GM23338 (cell line): ENCODE results near the gene ORAI1. TPM values are rescaled to one million over a fixed set of nuclear protein-coding genes. Genes with fewer than 3 reads are reported as not detected.
A peak's percentile ranks its signal among the peaks of the same experiment; 100 is the strongest.

Experiments
- ATAC-seq: fragments of 200-7000 bp; cut with Tn5 transposase; 3 replicates; pipeline ENCODE4 v1.9.1; 2020
- DNase-seq: peaks from one replicate; pipeline ENCODE4 v3.0.0-alpha.2; 2015; ENCODE audit warnings: low spot score
- H2AFZ ChIP-seq: fragments of 200-600 bp; sonication (generic); 2 replicates; pipeline ENCODE4 v1.8.0; 2016; ENCODE audit warnings: antibody characterized with exemption, mild to moderate bottlenecking, moderate library complexity
- H3F3A ChIP-seq: fragments of 200-600 bp; sonication (generic); replicated peaks from 2 replicates; pipeline ENCODE4 v1.8.0; 2017; ENCODE audit warnings: antibody characterized with exemption, mixed run types, low read depth
- H3K27ac ChIP-seq: fragments of 200-600 bp; sonication (generic); 2 replicates; pipeline ENCODE4 v1.6.1; 2016; ENCODE audit warnings: low read depth
- H3K27me3 ChIP-seq: fragments of 200-600 bp; sonication (generic); 2 replicates; pipeline ENCODE4 v1.8.0; 2016; ENCODE audit warnings: mild to moderate bottlenecking, mixed run types, moderate library complexity; ENCODE audit not compliant: insufficient read depth
- H3K36me3 ChIP-seq: fragments of 200-600 bp; sonication (generic); 2 replicates; pipeline ENCODE4 v1.8.0; 2016; ENCODE audit warnings: mild to moderate bottlenecking; ENCODE audit not compliant: insufficient read depth
- H3K4me1 ChIP-seq: fragments of 200-600 bp; sonication (generic); 2 replicates; pipeline ENCODE4 v1.8.0; 2016; ENCODE audit warnings: mild to moderate bottlenecking, moderate library complexity; ENCODE audit not compliant: insufficient read depth
- H3K4me2 ChIP-seq: fragments of 200-600 bp; sonication (generic); 2 replicates; pipeline ENCODE4 v1.7.1; 2017; ENCODE audit warnings: mixed run types
- H3K4me3 ChIP-seq: fragments of 200-600 bp; sonication (generic); 2 replicates; pipeline ENCODE4 v1.6.1; 2016; ENCODE audit warnings: mixed run types
- H3K79me2 ChIP-seq: fragments of 200-600 bp; sonication (generic); replicated peaks from 2 replicates; pipeline ENCODE4 v1.8.0; 2017; ENCODE audit warnings: mild to moderate bottlenecking; ENCODE audit not compliant: insufficient read depth
- H3K9me2 ChIP-seq: fragments of 200-600 bp; sonication (generic); 2 replicates; pipeline ENCODE4 v1.8.0; 2017; ENCODE audit not compliant: insufficient read depth
- H4K20me1 ChIP-seq: fragments of 200-600 bp; sonication (generic); replicated peaks from 2 replicates; pipeline ENCODE4 v1.8.0; 2017; ENCODE audit warnings: mild to moderate bottlenecking; ENCODE audit not compliant: insufficient read depth
- H3K27ac Mint-ChIP-seq: 2 replicates; pipeline ENCODE4 v1.8.0; 2020; ENCODE audit warnings: inconsistent platforms, mild to moderate bottlenecking, moderate library complexity, mixed read lengths
- H3K27me3 Mint-ChIP-seq: 3 replicates; pipeline ENCODE4 v1.8.0; 2022; ENCODE audit warnings: low read depth, mild to moderate bottlenecking, moderate library complexity, mixed read lengths, inconsistent platforms; ENCODE audit not compliant: insufficient read depth, poor library complexity
- H3K36me3 Mint-ChIP-seq: 3 replicates; pipeline ENCODE4 v1.8.0; 2021; ENCODE audit warnings: low read depth, mild to moderate bottlenecking, inconsistent platforms, moderate library complexity, mixed read lengths
- H3K4me1 Mint-ChIP-seq: 3 replicates; pipeline ENCODE4 v1.8.0; 2020; ENCODE audit warnings: mild to moderate bottlenecking, inconsistent platforms, mixed read lengths
- H3K4me3 Mint-ChIP-seq: 3 replicates; pipeline ENCODE4 v1.8.0; 2021; ENCODE audit warnings: moderate library complexity, mild to moderate bottlenecking, inconsistent platforms, mixed read lengths
- H3K9me3 Mint-ChIP-seq: 3 replicates; pipeline ENCODE4 v1.8.0; 2020; ENCODE audit warnings: moderate library complexity, mild to moderate bottlenecking, inconsistent platforms, mixed read lengths
- EZH2 ChIP-seq: fragments of 200-600 bp; sonication (generic); IDR thresholded peaks from one replicate; pipeline ENCODE4 v1.8.0; 2017; ENCODE audit warnings: antibody characterized with exemption, mild to moderate bottlenecking, low read depth; ENCODE audit not compliant: unreplicated experiment
- JUNB ChIP-seq: IDR thresholded peaks from one replicate; pipeline ENCODE4 v1.6.1; 2016; ENCODE audit warnings: antibody characterized with exemption; ENCODE audit not compliant: unreplicated experiment
- NANOG ChIP-seq: IDR thresholded peaks from 2 replicates; pipeline ENCODE4 v1.6.1; 2016; ENCODE audit warnings: antibody characterized with exemption, borderline replicate concordance
- POLR2AphosphoS5 ChIP-seq: IDR thresholded peaks from 2 replicates; pipeline ENCODE4 v1.6.1; 2016; ENCODE audit warnings: antibody characterized with exemption, low read depth
- STAT1 ChIP-seq: IDR thresholded peaks from one replicate; pipeline ENCODE4 v1.6.1; 2016; ENCODE audit warnings: antibody characterized with exemption; ENCODE audit not compliant: unreplicated experiment
- ZNF331 ChIP-seq: fragments of 250-450 bp; sonication (Bioruptor Pico); IDR thresholded peaks from 2 replicates; pipeline ENCODE4 v1.5.0; 2020; ENCODE audit warnings: low read depth, mild to moderate bottlenecking, moderate library complexity
- polyA plus RNA-seq: library from polyadenylated mRNA; unstranded; fragments of >200 nt; fragmentation: Nextera tagmentation; extraction: Ambion mirVana; gene quantifications from 2 replicates; pipeline ENCODE4 v1.2.1, GENCODE V29; 2016
- total RNA-seq: library from RNA; depleted of rRNA; stranded (reverse); fragments of >200 nt; shearing (Covaris generic); gene quantifications from 2 replicates; pipeline ENCODE4 v1.2.3, GENCODE V29; 2014
- TF ChIP-seq, protein P1 (sequence below): fragments of 250-450 bp; sonication (Bioruptor Pico); IDR thresholded peaks from 2 replicates; pipeline ENCODE4 v1.5.0; 2020; ENCODE audit warnings: mild to moderate bottlenecking, moderate library complexity
- TF ChIP-seq, protein P2 (sequence below), 2 experiments: fragments of 200-600 bp in 1 of 2; sonication (generic) in 1 of 2; conservative IDR thresholded peaks; 2 replicates each; pipeline versions ENCODE4 v1.5.1 to v1.6.1; 2016 to 2017; ENCODE audit warnings: antibody characterized with exemption in 2 of 2, low read depth in 2 of 2, mild to moderate bottlenecking in 2 of 2, moderate library complexity in 1 of 2

Gene ORAI1
- total and polyA plus RNA-seq, 2 experiments from 2014 or later, result 23.7 to 32.0 TPM

DNA sequence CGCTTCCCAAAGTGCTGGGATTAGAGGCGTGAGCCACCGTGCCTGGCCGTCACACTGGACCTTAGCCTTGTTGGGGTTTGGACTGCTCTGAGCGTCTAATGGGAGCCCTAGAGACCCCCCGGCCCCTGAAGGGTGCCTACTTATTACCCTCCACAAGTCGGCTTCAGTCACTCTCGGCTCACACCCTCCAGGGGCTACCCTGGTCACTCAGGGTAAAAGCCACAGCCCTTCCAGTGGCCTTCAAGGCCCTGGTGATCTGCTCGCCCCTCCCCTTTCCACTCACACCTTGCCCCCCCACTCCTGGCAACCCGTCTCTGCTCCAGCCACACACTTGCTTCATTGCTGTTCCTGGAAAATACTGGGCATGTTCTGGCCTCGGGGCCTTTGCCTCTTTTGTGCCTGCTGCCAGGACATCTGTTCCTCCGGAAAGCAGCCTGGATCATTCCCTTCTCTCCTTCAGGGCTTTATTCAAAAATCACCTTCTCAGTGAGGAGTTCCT is 46.7 kb downstream of the ORAI1 start (continued):
- TF ChIP-seq, protein P1, sequence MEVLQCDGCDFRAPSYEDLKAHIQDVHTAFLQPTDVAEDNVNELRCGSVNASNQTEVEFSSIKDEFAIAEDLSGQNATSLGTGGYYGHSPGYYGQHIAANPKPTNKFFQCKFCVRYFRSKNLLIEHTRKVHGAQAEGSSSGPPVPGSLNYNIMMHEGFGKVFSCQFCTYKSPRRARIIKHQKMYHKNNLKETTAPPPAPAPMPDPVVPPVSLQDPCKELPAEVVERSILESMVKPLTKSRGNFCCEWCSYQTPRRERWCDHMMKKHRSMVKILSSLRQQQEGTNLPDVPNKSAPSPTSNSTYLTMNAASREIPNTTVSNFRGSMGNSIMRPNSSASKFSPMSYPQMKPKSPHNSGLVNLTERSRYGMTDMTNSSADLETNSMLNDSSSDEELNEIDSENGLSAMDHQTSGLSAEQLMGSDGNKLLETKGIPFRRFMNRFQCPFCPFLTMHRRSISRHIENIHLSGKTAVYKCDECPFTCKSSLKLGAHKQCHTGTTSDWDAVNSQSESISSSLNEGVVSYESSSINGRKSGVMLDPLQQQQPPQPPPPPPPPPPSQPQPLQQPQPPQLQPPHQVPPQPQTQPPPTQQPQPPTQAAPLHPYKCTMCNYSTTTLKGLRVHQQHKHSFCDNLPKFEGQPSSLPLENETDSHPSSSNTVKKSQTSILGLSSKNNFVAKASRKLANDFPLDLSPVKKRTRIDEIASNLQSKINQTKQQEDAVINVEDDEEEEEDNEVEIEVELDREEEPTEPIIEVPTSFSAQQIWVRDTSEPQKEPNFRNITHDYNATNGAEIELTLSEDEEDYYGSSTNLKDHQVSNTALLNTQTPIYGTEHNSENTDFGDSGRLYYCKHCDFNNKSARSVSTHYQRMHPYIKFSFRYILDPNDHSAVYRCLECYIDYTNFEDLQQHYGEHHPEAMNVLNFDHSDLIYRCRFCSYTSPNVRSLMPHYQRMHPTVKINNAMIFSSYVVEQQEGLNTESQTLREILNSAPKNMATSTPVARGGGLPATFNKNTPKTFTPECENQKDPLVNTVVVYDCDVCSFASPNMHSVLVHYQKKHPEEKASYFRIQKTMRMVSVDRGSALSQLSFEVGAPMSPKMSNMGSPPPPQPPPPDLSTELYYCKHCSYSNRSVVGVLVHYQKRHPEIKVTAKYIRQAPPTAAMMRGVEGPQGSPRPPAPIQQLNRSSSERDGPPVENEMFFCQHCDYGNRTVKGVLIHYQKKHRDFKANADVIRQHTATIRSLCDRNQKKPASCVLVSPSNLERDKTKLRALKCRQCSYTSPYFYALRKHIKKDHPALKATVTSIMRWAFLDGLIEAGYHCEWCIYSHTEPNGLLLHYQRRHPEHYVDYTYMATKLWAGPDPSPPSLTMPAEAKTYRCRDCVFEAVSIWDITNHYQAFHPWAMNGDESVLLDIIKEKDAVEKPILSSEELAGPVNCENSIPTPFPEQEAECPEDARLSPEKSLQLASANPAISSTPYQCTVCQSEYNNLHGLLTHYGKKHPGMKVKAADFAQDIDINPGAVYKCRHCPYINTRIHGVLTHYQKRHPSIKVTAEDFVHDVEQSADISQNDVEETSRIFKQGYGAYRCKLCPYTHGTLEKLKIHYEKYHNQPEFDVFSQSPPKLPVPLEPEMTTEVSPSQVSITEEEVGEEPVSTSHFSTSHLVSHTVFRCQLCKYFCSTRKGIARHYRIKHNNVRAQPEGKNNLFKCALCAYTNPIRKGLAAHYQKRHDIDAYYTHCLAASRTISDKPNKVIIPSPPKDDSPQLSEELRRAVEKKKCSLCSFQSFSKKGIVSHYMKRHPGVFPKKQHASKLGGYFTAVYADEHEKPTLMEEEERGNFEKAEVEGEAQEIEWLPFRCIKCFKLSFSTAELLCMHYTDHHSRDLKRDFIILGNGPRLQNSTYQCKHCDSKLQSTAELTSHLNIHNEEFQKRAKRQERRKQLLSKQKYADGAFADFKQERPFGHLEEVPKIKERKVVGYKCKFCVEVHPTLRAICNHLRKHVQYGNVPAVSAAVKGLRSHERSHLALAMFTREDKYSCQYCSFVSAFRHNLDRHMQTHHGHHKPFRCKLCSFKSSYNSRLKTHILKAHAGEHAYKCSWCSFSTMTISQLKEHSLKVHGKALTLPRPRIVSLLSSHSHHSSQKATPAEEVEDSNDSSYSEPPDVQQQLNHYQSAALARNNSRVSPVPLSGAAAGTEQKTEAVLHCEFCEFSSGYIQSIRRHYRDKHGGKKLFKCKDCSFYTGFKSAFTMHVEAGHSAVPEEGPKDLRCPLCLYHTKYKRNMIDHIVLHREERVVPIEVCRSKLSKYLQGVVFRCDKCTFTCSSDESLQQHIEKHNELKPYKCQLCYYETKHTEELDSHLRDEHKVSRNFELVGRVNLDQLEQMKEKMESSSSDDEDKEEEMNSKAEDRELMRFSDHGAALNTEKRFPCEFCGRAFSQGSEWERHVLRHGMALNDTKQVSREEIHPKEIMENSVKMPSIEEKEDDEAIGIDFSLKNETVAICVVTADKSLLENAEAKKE (CRISPR knock-in tag), result no peak
- no peak for TF ChIP-seq ZNF331 (CRISPR knock-in tag)
- TF ChIP-seq EZH2, result no peak
- no peak for TF ChIP-seq POLR2AphosphoS5
- TF ChIP-seq JUNB, result no peak
- no peak for TF ChIP-seq STAT1
- TF ChIP-seq, protein P2, sequence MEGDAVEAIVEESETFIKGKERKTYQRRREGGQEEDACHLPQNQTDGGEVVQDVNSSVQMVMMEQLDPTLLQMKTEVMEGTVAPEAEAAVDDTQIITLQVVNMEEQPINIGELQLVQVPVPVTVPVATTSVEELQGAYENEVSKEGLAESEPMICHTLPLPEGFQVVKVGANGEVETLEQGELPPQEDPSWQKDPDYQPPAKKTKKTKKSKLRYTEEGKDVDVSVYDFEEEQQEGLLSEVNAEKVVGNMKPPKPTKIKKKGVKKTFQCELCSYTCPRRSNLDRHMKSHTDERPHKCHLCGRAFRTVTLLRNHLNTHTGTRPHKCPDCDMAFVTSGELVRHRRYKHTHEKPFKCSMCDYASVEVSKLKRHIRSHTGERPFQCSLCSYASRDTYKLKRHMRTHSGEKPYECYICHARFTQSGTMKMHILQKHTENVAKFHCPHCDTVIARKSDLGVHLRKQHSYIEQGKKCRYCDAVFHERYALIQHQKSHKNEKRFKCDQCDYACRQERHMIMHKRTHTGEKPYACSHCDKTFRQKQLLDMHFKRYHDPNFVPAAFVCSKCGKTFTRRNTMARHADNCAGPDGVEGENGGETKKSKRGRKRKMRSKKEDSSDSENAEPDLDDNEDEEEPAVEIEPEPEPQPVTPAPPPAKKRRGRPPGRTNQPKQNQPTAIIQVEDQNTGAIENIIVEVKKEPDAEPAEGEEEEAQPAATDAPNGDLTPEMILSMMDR (conservative IDR thresholded peaks at IDR 0.05; ENCODE audit: low read depth in 2 of 2), result no peak

DNA sequence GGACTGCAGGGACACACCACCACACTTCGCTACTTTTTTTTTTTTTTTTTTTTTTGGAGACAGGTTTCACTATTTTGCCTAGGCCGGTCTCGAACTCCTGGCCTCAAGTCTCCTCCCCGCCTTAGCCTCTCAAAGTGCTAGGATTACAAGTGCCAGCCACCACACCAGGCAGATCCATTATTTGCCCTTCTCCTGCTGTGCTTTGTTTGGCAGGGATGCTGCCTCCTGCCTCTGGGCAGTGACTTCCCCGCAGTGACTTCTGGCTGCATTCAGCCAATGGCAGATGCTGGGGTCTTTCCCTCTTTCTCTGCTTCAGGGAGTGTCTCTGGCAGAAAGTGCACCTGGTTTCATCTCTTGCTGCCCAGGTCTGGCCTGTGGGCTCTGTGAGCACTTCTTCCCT is 49.9 kb downstream of the ORAI1 start:
- Mint-ChIP-seq H3K9me3 (no peaks in the 10 kb centered on the region; the same call in 2 of the 3 replicates), H3K36me3 (no peaks in the 10 kb centered on the region; the same call in 2 of the 3 replicates), H3K27me3 (peaks cover 15% of the 10 kb centered on the region), H3K4me3 (no peak overlapping the region), H3K27ac (no peak overlapping the region), H3K4me1 (peaks cover 28% of the 10 kb centered on the region)
- H3K4me1 ChIP-seq, result 0 out of 2 replicates have a peak, but pooled peaks cover 6% of the 10 kb centered on the region
- H3K27ac ChIP-seq, result 0 out of 2 replicates have a peak overlapping the region, but pooled peaks have one; percentile 63
- no peak for ATAC-seq
- H2AFZ ChIP-seq, result no peak overlapping the region
- no peaks in the 10 kb centered on the region for H4K20me1 ChIP-seq
- TF ChIP-seq NANOG (no peak), POLR2AphosphoS5 (no peak)
- H3K79me2 ChIP-seq, result no peaks in the 10 kb centered on the region
- H3K36me3 ChIP-seq, result no peaks in the 10 kb centered on the region
- no peaks in the 10 kb centered on the region for H3K27me3 ChIP-seq
- no peaks in the 10 kb centered on the region for H3K9me2 ChIP-seq
- no peak overlapping the region for H3K4me2 ChIP-seq
- peaks cover 14% of the 10 kb centered on the region; the same call in 1 of the 2 replicates for H3F3A ChIP-seq
- DNase-seq, result peak; percentile 39
- no peak overlapping the region for H3K4me3 ChIP-seq
